ENCODE data around the gene ZNF524.
"Not testable (repeated sequence)": the region's sequence is repeated elsewhere in the genome, so short reads cannot be mapped to it uniquely, and the experiment has no call there.

The ZNF524 gene

GRCh38 chr19:55581145-55581822 lies 18.8 kb upstream of the ZNF524 start:
- DNase-seq (ENCODE audit: low read depth), result no peak

GRCh38 chr19:55581823-55582223 lies 18.3 kb upstream of the ZNF524 start:
- DNase-seq (ENCODE audit: low read depth), result no peak

DNA sequence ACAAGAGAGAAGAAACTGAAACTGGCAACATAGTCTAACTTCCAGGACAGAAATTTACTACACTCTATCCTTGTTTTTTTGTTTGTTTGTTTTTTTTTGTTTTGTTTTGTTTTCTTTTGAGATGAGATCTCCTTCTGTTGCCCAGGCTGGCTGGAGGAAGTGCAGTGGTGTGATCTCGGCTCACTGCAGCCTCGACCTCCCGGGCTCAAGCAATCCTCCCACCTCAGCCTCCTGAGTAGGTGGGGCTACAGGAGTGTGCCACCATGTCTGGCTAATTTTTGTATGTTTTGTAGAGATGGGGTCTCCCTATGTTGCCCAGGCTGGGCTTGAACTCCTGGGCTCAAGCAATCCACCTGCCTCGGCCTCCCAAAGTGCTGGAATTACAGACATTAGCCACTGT lies 17.8 kb upstream of the ZNF524 start:
- DNase-seq (ENCODE audit: low read depth), result not testable (repeated sequence)

- DNase-seq (ENCODE audit: low read depth), result not testable (repeated sequence)
Measured at GRCh38 chr19:55583897-55584296, 16.2 kb upstream of the ZNF524 start.

DNA sequence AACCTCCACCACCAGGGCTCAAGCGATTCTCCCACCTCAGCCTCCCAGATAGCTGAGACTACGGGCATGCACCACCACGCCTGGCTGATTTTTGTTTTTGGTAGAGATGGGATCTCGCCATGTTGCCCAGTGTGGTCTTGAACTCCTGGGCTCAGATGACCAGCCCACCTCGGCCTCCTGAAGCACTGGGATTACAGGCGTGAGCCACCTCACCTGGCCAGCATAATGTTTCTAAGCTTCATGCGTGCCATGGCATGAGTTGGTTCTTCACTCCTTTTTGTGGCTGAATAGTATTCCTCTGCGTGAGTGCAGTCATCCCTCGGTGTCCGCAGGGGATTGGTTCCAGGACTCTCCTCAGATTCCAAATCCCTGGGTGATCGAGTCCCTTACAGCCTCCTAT lies 15.2 kb upstream of the ZNF524 start:
- DNase-seq (ENCODE audit: low read depth), result no peak

DNA sequence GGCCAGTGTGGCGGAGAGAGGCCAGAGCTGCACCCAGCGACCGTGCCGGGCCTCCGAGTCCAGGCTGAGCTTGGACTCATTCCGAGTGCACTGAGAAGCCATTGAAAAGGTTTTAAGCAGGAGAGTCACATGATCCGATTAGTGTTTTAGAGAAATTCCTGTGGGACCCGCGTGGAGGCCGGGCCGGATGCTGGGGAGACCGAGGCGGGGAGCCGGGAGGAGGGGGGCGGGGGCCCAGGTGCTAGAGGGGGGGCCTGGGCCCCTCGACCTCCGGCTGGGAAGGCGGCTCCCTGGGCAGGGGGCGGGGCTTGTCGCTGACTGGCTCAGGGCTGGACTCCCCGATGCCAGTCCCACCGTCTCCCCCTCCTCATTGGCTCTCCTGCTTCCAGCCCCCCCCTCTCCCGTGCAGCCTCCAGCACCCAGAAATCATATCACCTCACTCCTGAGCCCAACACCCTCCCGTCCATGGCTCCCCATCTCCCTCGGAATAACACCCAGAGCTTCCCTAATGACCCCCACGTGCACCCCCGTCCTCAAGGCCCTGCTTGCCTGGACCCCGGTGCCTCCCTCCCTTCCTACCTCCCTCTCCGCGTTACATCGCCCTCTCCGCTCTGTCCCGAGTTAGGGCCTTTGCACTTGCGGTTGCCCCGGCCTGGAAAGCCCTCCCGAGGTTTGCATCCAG lies 14.3 kb upstream of the ZNF524 start:
- DNase-seq (ENCODE audit: low read depth), result no peak

DNA sequence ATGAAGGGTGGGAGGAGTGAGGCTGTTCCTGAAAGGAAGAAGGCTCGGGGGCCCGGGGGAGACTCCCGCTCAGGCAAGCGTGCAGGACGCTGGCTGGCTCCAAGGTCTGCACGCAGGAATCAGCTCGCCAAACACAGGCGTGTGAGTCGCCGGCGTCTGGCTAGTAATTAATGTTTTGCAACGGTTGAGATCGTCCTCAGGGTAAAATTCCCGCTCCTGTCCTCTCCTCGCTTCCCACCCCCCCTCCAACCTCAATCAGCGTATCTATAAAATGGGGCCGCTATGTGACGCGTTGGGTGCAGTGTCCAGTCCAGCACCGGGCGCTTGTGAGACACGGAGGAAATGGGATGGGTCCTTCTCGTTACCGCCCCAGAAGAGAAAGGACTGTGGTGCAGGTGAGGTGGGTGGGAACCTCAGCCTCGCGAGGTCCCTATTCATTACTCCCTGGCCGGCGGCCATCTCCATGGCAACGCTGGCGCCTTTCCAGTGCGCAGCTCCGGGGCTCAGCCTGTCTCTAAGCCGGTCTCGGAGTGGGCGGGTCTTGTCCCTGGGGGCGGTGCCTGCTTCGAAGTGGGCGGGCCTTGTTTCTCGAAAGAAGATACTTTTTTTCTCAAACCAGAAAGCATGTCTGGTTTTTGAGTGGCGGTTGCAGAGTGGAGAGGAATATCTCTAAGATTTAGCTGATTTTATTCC lies 13.0 kb upstream of the ZNF524 start:
- peak; percentile 84 for DNase-seq (ENCODE audit: low read depth)

DNA sequence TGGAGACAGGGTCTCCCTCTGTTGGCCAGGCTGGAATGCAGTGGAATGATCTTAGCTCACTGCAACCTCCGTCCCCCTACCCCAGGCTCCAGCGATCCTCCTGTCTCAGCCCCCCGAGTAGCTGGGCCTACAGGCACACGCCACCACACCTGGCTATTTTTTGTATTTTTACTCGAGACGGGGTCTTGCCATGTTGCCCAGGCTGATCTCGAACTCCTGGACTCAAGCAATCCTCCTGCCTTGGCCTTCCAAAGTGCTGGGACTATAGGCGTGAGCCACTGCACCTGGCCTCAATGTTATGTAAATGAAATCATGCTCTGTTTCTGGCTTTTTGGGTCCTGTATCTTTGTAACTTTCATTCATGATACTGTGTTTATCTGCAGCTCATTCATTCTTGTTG lies 11.3 kb upstream of the ZNF524 start:
- no peak for DNase-seq (ENCODE audit: low read depth)

- DNase-seq (ENCODE audit: low read depth), result no peak
Measured at GRCh38 chr19:55590109-55590508, 10.0 kb upstream of the ZNF524 start.

DNA sequence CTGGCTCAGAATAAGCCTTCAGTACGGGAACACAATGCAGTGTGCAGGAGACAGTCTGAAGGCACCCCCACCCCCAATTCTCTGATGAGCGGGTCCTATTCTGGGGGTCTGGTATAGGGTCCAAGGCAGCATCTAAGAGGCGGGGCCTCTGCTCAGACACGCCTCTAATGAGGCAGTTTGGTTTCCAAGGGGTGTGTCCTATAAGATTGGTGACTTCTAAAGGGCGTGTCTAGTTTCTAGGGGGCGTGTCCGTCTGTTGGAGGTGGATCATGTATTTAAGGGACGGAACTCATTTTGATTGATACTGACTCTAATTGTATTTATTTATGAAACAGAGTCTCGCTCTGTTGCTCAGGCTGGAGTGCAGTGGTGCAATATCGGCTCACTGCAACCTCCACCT lies 9.5 kb upstream of the ZNF524 start:
- no peak for DNase-seq (ENCODE audit: low read depth)

DNA sequence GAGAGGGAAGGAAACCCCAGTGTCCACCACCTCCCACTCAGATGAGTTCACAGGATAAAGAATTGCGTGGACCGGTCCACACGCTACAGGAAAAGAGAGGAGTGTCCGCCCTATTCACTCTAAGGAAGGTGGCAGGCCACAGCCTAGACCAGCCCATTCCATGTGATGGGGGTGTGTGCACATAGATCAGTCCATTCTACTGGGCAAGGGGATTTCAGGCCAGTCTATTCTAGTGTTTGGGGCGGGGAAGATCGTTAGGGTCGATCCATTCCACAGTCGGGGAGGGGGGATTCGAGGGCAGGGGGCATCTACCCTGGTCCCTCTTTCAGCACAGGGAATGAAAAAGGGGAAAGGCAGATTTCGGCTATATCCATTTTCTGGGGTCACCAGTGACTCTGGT lies 8.5 kb upstream of the ZNF524 start:
- DNase-seq (ENCODE audit: low read depth), result no peak

DNA sequence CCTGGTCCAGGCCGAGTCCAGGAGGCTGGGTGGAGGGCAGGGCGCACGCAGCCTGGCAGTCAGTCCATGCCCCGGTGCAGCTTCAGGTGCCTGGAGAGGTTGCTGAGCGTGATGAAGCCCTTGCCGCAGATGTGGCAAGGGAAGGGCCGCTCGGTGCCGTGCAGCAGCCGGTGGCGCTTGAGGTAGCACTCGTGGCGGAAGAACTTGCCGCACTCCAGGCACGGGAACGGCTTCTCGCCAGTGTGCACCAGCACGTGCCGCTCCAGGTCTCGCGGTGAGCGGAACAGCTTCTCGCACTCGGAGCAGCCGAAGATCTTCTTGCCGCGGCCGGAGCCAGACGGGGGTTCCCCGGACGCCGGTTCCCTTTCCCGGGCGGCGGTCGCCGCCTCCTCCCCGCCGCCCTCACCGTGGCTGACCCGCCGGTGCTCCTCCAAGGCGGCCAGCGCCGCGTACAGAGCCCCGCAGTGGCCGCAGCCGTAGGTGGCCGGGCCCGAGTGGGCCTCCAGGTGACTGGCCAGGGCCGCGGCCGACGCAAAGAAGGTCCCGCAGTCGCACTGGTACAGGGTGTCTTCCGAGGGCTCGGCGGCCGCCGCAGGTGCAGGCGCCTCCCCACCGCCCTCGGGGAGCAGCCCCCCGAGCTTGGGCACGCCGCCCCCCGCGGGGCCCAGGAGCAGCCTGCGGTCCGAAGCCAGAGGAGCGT lies 7.5 kb upstream of the ZNF524 start:
- DNase-seq (ENCODE audit: low read depth), result no peak

DNA sequence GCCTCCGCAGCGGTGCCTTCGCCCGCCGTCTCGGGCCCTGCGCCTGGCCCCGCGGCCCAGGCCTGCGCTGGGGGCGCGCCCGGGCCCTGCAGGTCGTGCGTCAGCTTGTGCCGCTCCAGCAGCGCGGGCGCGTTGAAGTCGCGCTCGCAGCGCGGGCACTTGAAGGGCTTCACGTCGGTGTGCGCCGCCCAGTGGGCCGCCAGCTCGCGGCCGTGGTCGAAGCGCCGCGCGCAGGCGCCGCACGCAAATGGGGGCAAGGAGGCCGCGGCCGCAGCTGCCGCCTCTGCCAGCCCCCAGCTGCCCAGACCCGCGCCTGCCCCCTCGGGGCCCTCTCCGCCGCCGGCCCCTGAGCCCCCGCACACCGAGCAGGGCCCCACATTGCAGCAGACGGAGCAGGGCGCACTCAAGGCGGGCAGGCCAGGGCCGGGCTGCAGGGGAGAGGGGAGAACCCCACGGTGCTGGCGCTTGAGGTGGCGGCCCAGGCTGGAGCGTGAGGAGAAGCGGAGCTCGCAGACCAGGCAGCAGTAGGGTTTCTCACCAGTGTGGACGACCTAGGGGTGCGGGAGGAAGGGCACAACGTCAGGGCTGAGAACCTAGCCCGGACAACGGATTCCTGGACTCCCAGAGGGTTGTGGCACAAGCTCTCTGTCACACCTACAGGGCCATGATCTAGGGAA lies 6.9 kb upstream of the ZNF524 start:
- DNase-seq (ENCODE audit: low read depth), result no peak

GRCh38 chr19:55594996-55595545 lies 5.0 kb upstream of the ZNF524 start:
- DNase-seq (ENCODE audit: low read depth), result no peak

DNA sequence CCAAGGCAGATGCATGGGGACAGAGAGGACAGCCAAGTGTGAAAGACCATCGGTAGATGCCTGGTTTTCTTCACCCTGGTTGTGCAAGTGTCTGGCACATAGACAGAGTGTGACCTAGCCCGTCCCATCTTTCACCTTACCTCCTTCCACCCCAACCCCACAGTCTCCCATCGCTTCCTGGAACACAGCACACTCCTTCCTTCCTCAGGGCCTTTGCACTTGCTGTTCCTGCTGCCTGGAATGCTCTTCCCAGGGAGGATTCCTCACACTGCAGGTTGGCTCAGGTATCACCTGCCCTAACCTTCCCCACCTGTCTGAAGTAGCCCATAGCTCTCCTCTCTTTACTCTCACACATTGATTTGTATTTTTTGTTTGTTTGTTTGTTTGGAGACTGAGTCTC lies 3.8 kb upstream of the ZNF524 start:
- DNase-seq (ENCODE audit: low read depth), result no peak

DNA sequence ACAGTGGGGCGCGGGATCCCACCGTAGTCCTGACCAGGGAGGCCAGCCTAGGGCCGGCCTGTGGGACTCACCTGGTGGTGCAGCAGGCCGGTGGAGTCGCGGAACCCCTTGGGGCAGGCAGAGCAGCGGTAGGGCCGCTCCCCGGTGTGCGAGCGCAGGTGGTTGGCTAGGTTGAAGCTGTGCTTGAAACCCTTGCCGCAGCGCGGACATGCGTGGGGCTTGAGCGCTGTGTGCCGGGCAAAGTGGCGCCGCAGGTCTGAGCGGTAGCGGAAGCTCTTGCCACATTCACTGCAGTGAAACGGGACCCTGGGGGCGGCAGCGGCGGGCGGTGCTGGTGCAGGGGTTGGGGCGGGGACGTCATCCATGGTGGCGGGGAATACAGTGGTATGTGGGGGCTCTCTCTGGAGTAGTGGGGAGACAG lies 2.6 kb upstream of the ZNF524 start:
- DNase-seq (ENCODE audit: low read depth), result no peak

DNA sequence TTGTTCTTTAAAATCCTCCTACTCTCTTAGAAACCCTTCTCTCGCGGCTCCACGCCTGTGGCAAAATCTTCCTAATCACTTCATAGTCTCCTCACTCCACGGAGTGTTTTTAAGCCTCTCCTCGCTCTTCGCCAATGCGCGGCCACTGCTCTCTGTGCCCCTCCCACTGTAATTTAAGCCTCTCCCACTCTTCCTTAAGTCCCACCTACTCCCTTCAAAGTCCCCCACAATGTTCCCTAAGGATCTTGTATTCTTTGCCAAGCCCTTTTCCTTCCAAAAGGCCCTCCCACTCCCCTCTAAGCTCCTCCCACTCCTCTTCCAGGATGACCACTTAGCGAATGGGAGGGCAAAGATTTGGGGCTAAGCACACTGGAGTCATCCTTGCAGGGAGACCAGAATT lies 2.1 kb upstream of the ZNF524 start:
- DNase-seq (ENCODE audit: low read depth), result no peak

GRCh38 chr19:55598719-55599467 lies 1.2 kb upstream of the ZNF524 start:
- DNase-seq (ENCODE audit: low read depth), result peak; percentile 85

DNA sequence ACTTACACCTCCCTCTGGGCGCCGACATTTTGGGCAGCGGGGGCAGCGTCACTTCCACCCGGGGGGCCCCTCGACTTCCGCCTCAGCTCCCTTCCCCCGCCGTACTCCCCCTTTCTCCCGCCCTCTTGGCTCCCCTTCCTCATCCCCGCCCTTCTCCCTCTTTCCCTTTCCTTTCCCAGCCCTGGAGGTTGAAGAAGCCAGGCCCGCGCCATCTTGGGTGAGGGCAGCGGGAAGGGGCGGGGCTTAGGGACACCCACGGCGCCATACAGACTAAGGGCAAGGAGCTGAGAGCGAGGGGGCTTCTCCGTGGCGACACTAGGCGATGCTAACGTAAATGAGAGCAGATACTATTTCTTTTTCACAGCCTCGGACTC lies 633 bp upstream of the ZNF524 start, which contains the start of gene FIZ1:
Gene FIZ1 (minus strand): TSS at position 50 of the 374 bp plus-strand sequence. CDS start 1,652 bp downstream, outside the sequence.
- DNase-seq (ENCODE audit: low read depth), result peak; percentile 89

DNA sequence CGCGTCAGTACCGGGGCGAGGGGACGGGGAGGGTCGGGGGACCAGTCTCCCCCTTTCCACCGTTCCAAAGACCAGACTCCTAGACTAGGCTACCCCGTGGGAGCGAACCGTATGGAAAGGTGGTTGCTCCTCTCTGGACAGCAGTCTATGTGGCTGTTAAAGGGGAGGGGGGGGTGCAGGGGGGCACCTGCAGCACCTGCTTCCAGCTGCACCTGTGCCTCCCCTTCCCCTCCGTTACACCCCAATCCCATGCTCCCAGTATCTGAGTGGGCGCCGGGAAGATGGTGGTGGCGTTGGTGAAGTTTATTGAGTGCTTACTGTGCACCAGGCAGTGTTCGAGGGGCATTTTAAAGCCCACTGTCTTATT lies 557 bp downstream of the ZNF524 start:
- no peak for DNase-seq (ENCODE audit: low read depth)

- DNase-seq (ENCODE audit: low read depth), result no peak
Measured at GRCh38 chr19:55601084-55601483, 996 bp downstream of the ZNF524 start.
